IPS-11a (cell line): ENCODE data around the gene ERC2.

ENCODE experiments used
- H3K4me3 ChIP-seq: one replicate; pipeline ENCODE4 v1.5.1; 2013; ENCODE audit warnings: low read depth, low read length, control low read depth

The ERC2 gene

GRCh38 chr3:55774856-55775255 lies 693.4 kb downstream of the ERC2 start:
- H3K4me3 ChIP-seq, result no peak overlapping the region

DNA sequence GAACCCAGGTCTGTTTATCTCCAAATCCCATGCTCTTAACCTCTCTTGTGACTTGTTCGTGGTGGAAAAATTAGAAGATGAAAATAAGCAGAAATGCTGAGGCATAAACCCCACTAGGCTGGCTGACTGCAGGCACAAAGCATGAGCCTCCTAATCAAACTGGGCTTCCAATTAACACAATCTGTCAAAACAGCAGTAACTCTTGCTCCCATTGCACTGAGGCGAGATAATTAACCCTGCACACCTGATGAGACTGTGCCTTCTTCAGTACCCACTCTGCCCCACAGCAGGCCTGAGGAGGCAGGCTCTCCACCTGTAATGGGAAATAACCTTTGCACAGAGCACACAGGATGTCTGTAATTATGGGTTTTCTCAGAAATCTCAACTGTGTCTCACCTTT lies 696.8 kb downstream of the ERC2 start:
- no peak overlapping the region for H3K4me3 ChIP-seq

- H3K4me3 ChIP-seq, result no peak overlapping the region
Measured at GRCh38 chr3:55770077-55770476, 698.2 kb downstream of the ERC2 start.

DNA sequence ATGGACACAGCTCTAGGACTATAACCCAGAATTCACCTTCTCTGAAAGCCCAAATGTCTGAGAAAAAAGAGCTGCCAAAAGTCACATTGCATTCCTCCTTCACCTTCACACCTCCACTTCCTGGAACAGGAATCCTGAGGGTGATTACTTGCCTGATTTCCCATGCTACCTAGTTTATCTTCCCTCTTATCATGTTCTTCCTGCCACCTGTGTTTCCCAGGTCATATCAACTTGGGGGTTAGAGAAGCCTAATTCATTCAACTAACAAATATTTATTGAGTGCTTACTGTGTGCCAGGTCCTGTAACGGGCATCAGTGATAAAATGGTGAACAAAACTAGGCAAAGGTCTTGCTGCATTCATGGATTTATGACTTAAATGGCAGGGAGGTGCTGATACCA lies 701.5 kb downstream of the ERC2 start:
- H3K4me3 ChIP-seq, result no peak overlapping the region

DNA sequence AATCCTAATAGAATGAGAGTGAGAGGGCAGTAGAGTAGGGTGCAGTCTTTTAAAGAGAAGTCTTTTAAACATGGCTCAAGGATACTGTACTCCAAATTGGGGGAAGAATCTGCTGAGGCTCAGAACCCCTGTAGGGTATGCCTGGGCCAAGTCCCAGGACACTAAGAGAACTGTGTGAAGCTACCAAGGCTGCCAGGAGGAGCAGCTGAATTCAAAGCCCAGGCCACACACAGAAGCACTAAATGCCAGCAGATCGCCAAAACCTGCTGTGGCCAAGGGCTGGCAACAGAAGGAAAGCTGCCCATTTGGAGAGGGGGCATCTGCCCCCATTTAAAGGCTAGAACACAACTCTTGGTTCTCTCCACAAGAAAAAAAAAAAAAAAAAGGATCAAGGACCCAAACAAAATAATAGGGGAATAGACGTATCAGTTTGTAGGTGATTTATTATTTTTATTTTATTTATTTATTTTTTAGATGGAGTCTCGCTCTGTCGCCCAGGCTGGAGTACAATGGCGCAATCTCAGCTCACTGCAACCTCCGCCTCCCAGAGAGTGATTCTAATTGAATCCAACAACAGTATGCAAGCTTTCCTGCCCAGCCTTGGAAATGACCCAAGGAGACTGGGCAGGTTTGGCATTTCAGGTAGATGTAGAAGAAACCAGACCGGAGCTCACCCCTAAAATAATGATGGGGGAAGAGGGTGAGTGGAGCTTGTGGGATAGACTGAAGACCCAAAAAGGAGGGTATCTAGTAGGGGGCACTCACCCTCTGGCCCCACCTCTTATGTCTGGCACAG lies 702.2 kb downstream of the ERC2 start:
- no peak overlapping the region for H3K4me3 ChIP-seq

DNA sequence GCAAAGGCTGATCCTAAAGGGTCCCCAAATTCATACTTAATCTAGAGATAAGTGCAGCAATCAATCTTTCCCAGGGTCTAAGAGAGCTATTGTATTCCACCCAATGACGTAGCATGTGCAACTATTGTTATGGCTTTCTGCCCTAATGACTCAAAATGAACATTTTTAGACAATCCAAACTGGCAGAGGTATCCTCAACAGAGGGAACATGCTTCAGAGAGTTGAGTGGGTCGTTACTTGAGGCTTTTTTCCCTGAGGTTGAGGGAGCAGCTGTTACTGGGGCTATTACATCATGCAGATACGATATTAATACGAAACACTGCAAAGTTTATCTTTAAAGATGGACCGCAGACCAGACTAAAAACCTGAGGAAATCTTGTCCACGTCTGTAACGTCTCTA lies 702.9 kb downstream of the ERC2 start:
- H3K4me3 ChIP-seq, result no peak overlapping the region

DNA sequence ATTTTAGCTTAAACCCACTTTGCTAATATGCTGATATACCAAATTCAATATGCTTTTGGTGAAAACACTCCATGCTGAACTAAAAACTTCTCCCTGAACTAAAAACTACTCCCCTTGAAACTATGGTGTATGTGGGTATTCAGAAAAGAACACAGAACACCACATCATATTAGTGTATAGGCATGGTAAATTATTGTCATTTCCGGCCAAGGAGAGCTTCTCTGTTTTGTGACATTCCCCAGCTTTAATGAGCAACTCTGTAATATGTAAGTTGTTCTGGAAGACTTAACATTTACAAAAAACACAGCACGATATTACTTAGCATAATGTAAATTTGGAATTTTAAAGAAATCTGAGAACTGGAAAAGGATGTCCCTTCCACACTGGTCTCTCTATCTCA lies 711.3 kb downstream of the ERC2 start:
- no peak overlapping the region for H3K4me3 ChIP-seq

DNA sequence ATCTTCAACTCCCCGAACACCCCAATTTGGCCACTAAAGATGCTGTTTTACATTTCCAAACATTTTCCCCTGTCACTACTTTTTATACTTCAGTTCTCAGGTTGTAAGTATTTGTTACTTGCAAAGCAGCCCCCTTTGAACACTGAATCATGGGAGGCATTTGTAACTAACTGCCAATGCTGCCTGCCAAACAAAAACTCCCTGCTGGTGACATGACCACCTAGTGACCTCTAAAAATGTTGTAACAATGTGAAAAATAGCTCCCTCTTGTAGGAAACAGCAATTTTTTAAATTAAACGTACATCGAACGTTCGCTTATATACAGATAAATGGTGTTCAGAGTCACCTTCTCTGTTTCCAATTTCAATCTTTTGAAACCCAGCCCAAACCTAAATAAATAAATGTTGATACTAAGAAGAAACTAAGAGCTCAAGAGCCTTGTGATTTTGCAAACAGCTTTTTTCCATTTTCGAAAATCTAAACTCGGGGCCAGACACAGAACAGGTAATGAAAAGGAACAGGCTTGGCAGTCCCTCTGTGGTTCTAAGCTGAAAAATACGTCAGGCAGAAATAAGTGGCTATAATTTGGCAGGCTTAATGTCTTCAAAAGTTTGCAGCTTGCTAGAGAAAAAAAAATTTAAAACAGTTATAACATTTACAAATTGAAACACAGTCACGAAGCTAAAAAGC lies 712.6 kb downstream of the ERC2 start:
- H3K4me3 ChIP-seq, result no peak overlapping the region

- H3K4me3 ChIP-seq, result no peak overlapping the region
Measured at GRCh38 chr3:55752911-55753310, 715.4 kb downstream of the ERC2 start.

- no peak overlapping the region for H3K4me3 ChIP-seq
Measured at GRCh38 chr3:55751730-55752129, 716.5 kb downstream of the ERC2 start.

- H3K4me3 ChIP-seq, result no peak overlapping the region
Measured at GRCh38 chr3:55750525-55750924, 717.7 kb downstream of the ERC2 start.

GRCh38 chr3:55749036-55749435 lies 719.2 kb downstream of the ERC2 start:
- no peak overlapping the region for H3K4me3 ChIP-seq

GRCh38 chr3:55746808-55747413 lies 721.4 kb downstream of the ERC2 start:
- H3K4me3 ChIP-seq, result no peak overlapping the region

- no peak overlapping the region for H3K4me3 ChIP-seq
Measured at GRCh38 chr3:55742832-55743136, 725.5 kb downstream of the ERC2 start.

DNA sequence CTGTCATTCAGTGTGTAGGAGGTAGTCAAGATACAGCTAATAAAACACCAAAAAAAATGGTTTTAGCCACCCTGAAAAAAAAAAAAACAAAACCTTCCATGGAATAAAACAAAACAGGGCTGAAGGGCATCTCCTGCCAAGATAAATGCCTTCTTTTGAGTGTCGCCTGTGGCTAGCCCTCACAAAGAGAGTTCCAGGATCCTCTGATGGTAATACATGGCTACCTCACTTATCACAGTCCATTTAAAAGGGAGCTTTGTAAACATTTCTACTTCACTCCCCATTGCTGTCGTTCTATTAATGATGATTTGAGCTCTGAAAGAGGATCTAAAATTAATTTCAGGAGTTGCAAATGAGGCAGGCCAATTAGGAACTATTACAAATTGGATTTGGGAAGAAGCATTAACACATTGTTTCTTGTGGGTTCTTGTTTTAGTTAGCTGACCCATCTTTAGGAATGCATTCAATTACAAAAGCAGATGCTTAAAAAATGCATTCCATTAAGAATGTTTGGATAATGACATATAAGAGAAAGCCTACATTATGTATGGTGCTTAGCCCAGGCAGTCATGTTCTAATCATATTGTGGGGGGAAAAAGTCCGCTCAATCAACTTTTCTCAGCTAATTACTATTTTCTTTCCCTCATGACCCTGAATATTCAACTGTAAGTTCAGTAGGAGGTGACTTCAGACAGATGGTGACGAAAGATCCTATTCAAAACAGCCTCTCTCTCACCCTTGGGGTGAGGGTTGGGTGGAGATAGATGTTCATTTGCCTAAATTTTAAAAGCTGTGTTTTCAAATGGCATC lies 726.0 kb downstream of the ERC2 start:
- H3K4me3 ChIP-seq, result no peak overlapping the region

DNA sequence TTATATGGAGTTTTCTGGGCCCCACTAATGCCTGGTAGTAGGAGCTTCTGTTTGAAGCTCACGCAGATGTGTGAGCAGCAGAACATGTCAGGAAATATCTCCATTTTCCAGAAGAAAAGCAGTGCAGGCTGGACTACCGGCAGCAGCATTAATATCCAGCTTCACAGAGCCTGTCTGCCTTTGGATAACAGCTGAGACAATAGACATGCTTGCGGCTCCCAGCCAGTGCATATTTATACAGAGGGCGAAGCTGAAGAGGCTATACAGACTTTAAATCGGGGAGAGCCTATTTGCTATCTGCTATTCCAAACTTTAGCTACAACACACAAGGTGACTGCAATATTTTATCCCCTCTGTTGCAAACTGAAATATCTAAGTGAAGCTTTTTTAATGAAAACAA lies 731.1 kb downstream of the ERC2 start:
- no peak overlapping the region for H3K4me3 ChIP-seq

GRCh38 chr3:55735976-55736375 lies 732.3 kb downstream of the ERC2 start:
- H3K4me3 ChIP-seq, result no peak overlapping the region

DNA sequence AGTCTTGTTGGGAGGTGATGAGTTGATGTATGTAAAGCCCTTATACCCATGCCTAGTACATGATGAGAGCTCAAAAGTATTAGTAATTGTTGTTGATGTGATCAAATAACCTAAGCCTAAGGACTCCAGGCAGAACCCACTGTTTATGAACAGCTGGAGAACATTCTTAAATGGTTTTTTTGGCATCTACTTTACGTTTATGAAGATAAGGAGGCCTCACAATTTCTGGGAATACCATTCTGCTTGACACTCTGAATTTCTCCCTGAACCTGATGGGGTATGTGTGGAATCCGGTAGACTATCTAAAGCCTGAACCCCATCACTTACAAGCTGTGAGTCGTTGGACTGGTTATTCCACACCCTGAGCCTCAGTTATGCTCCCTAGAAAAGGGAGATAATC lies 736.5 kb downstream of the ERC2 start:
- no peak overlapping the region for H3K4me3 ChIP-seq

DNA sequence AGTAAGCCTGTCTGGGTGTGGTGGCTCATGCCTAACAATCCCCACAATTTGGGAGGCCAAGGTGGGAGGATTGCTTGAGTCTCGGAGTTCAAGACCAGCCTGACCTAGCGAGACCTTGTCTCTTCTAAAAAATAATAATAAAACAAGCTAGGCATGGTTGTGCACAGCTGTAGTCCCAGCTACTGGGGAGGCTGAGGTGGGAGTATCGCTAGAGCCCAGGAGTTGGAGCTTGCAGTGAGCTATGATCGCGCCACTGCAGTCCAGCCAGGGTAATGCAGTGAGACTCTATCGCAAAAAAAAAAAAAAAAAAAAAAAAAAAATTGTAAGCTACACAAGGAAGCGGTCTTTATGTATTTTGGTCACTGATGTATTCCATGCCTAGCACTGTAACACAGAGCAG lies 738.7 kb downstream of the ERC2 start:
- H3K4me3 ChIP-seq, result no peak overlapping the region

- H3K4me3 ChIP-seq, result no peak overlapping the region
Measured at GRCh38 chr3:55728461-55729100, 739.7 kb downstream of the ERC2 start.

DNA sequence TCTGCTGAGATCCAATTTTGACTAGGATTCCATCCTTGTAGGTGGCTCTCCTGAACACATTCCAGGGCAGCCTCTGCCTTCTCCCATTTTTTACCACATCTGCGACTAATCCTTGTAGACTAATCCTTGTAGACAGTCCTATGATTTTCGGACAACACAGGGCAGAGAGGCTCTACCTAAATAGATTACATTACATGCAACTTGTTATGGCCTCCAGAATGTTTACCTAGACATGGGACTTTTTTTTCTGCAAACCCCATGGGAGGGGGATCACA lies 741.8 kb downstream of the ERC2 start:
- no peak overlapping the region for H3K4me3 ChIP-seq
